ENCODE measurements around the gene PAGE4. TPM values are rescaled to one million over a fixed set of nuclear protein-coding genes. Genes with fewer than 3 reads are reported as not detected.

PAGE4 gene
- total and polyA plus RNA-seq, 2 donors (not counting 1 experiment from before 2014, with no cell fraction given) = not detected

GRCh38 chrX:49879656-49880277 lies 50.7 kb downstream of the PAGE4 start:
- Histone ChIP-seq H3K9me3 (ENCODE audit: control insufficient read depth, insufficient read depth, low read depth, low read length) (no peaks in the 10 kb centered on the region), H3K36me3 (ENCODE audit: control insufficient read depth, insufficient read depth, low read length) (no peaks in the 10 kb centered on the region), H3K27me3 (ENCODE audit: control insufficient read depth, insufficient read depth, low read length) (no peaks in the 10 kb centered on the region), H3K79me2 (ENCODE audit: control insufficient read depth, insufficient read depth, low read length) (no peaks in the 10 kb centered on the region), H3K4me2 (ENCODE audit: extremely low read depth, insufficient read depth, low read length) (peak overlapping the region; percentile 82), H2AFZ (ENCODE audit: low read length) (peak overlapping the region; percentile 77), H4K20me1 (ENCODE audit: control insufficient read depth, extremely low read depth, insufficient read depth, low read length) (no peaks in the 10 kb centered on the region), H3K27ac (ENCODE audit: insufficient read depth, low read length) (peak overlapping the region; percentile 51), H3K9ac (ENCODE audit: insufficient read depth, low read length) (peak overlapping the region; percentile 30), H3K4me1 (ENCODE audit: control insufficient read depth, extremely low read depth, insufficient read depth, low read length) (no peaks in the 10 kb centered on the region), H3K4me3 (replicated peaks in 1 of 4; ENCODE audit: control extremely low read depth in 1 of 4, insufficient read depth in 1 of 4, low read depth in 3 of 4, low read length in 4 of 4) (peak overlapping the region; percentile 40 to 70 (median 56))
- peak in 1 of 2 donors; percentile 1 for DNase-seq (ENCODE audit: low read depth in 2 of 2)
- TF ChIP-seq EZH2 (IDR thresholded peaks at IDR 0.05; ENCODE audit: low read length, missing control alignments) = no peak
- TF ChIP-seq CTCF (conservative IDR thresholded peaks at IDR 0.05 in 1 of 2, IDR thresholded peaks at IDR 0.05 in 1 of 2; ENCODE audit: low read depth in 1 of 2, low read length in 2 of 2) = no peak

- H3K4me2 ChIP-seq (ENCODE audit: extremely low read depth, insufficient read depth, low read length) = no peak overlapping the region
- H3K4me3 ChIP-seq (replicated peaks in 1 of 4; ENCODE audit: control extremely low read depth in 1 of 4, insufficient read depth in 1 of 4, low read depth in 3 of 4, low read length in 4 of 4) = no peak overlapping the region
- H3K9me3 ChIP-seq (ENCODE audit: control insufficient read depth, insufficient read depth, low read depth, low read length) = no peaks in the 10 kb centered on the region
- no peak overlapping the region for H2AFZ ChIP-seq (ENCODE audit: low read length)
- no peaks in the 10 kb centered on the region for H4K20me1 ChIP-seq (ENCODE audit: control insufficient read depth, extremely low read depth, insufficient read depth, low read length)
- no peaks in the 10 kb centered on the region for H3K4me1 ChIP-seq (ENCODE audit: control insufficient read depth, extremely low read depth, insufficient read depth, low read length)
- no peaks in the 10 kb centered on the region for H3K36me3 ChIP-seq (ENCODE audit: control insufficient read depth, insufficient read depth, low read length)
- H3K9ac ChIP-seq (ENCODE audit: insufficient read depth, low read length) = no peak overlapping the region
- DNase-seq (ENCODE audit: low read depth in 2 of 2) = no peak
- no peaks in the 10 kb centered on the region for H3K79me2 ChIP-seq (ENCODE audit: control insufficient read depth, insufficient read depth, low read length)
- H3K27me3 ChIP-seq (ENCODE audit: control insufficient read depth, insufficient read depth, low read length) = no peaks in the 10 kb centered on the region
- TF ChIP-seq EZH2 (IDR thresholded peaks at IDR 0.05; ENCODE audit: low read length, missing control alignments) (no peak), CTCF (conservative IDR thresholded peaks at IDR 0.05 in 1 of 2, IDR thresholded peaks at IDR 0.05 in 1 of 2; ENCODE audit: low read depth in 1 of 2, low read length in 2 of 2) (no peak)
- H3K27ac ChIP-seq (ENCODE audit: insufficient read depth, low read length) = no peak overlapping the region
These were observed 51.6 kb downstream of the PAGE4 start for GRCh38 chrX:49880668-49881067.

Other genes with a start within 250 kb of the PAGE4 start
- not detected in 2 replicates for gene GAGE12H, start 249.4 kb upstream of the PAGE4 start, total RNA-seq
- gene GAGE12H, start 249.4 kb upstream of the PAGE4 start, polyA plus RNA-seq = not detected in 2 replicates
- gene GAGE2A, start 239.8 kb upstream of the PAGE4 start, total RNA-seq = not detected in 2 replicates
- not detected in 2 replicates for gene GAGE2A, start 239.8 kb upstream of the PAGE4 start, polyA plus RNA-seq
- not detected in 2 replicates for gene GAGE1, start 230.3 kb upstream of the PAGE4 start, total RNA-seq
- gene GAGE1, start 230.3 kb upstream of the PAGE4 start, polyA plus RNA-seq = not detected in 2 replicates
- not detected in 2 replicates for gene PAGE1, start 133.3 kb upstream of the PAGE4 start, total RNA-seq
- gene PAGE1, start 133.3 kb upstream of the PAGE4 start, polyA plus RNA-seq = not detected in 2 replicates
- gene USP27X, start 50.2 kb downstream of the PAGE4 start, total RNA-seq = 2.3 and 3.0 TPM in 2 replicates
- 2.2 and 2.6 TPM in 2 replicates for gene USP27X, start 50.2 kb downstream of the PAGE4 start, polyA plus RNA-seq
- 3.6 and 4.9 TPM in 2 replicates for gene CLCN5, start 93.3 kb downstream of the PAGE4 start, total RNA-seq
- gene CLCN5, start 93.3 kb downstream of the PAGE4 start, polyA plus RNA-seq = 2.9 and 3.4 TPM in 2 replicates